HG02642 (cell line): Measurements from ENCODE around the gene SEMA3D.

ENCODE experiments used
- ATAC-seq: cut with Tn5 transposase; IDR thresholded peaks from one replicate; pipeline ENCODE4 v1.9.1; 2021; ENCODE audit warnings: mild to moderate bottlenecking; ENCODE audit not compliant: unreplicated experiment, poor library complexity

Gene SEMA3D

GRCh38 chr7:85133560-85133959 is 53.3 kb downstream of the SEMA3D start:
- ATAC-seq = no peak

DNA sequence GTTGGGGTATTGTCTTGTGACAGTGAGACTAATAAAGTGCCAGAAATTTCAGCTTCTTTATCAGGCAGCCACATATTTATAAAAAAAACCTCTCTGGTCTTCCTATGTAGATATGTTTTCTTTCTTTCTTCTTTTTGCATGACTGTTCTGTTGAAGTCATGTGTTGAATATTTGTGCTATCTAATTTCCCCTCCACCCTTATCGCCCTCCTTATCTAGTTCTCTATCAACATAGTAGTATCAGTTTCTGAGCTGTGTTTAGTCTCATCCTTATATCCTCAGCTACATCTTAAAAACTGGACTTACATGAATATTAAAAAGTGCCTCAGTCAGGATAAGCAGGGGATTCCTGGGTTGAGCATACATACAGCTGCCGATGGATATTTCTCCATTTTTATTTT is 53.9 kb downstream of the SEMA3D start:
- no peak for ATAC-seq

DNA sequence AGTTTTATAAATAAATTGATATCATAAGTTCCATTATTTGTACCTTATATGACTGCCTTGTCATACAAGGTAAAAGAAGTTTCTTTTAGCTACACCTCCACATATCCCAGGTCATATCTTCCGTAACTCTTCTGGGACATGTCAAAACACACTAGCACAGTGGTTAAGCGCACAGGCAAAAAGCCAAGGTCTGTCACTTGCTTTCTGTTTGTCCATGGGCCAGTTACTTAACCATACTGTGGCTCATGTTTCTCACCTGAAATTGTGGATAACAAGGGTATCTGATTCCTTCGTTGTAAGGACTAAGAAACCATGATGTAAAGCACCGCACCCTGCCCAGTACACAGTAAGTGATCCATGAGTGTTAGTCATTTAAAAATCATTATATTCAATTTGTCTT is 56.2 kb downstream of the SEMA3D start:
- no peak for ATAC-seq

GRCh38 chr7:85126383-85126782 is 60.5 kb downstream of the SEMA3D start:
- no peak for ATAC-seq

- no peak for ATAC-seq
Observed at GRCh38 chr7:85125651-85126131, 61.2 kb downstream of the SEMA3D start.

DNA sequence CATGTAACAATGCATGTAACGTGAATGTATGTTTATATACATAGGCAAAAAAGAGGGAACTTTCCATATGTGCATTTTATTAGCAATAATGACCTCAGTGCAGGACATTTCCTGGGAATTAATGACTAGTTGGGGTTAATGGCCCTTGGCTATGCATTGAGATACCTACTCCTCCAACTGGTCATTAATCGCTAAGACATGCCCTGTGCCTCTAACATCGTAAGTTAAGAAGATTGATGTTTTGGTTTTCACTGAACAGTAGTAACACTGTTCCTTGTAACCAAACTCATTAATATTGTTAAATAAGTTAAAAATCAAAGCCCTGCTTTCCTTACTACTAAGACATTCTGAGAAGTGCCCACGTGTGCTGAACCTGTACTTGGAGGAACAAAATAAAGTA is 61.7 kb downstream of the SEMA3D start:
- ATAC-seq = no peak

- ATAC-seq = no peak
Observed at GRCh38 chr7:85119934-85120333, 66.9 kb downstream of the SEMA3D start.

GRCh38 chr7:85115862-85116261 is 71.0 kb downstream of the SEMA3D start:
- no peak for ATAC-seq

DNA sequence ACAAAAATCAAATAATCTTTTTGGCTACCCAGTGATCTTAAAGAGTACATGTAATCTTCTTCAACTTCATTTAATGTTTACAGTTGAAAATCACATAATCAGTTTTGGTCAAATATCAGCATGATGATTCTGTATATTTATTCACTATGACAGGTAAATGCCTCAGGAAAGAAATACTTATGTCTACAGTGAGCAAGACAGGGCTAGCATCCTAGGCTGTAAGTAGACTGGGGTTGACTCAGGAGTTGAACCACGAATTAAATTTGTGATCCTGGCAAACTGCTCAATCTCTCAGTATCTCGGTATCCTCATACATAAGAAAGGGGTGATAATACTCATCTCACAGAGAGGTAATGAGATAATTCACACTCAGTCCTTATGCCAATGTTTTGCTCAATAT is 71.8 kb downstream of the SEMA3D start:
- ATAC-seq = no peak

DNA sequence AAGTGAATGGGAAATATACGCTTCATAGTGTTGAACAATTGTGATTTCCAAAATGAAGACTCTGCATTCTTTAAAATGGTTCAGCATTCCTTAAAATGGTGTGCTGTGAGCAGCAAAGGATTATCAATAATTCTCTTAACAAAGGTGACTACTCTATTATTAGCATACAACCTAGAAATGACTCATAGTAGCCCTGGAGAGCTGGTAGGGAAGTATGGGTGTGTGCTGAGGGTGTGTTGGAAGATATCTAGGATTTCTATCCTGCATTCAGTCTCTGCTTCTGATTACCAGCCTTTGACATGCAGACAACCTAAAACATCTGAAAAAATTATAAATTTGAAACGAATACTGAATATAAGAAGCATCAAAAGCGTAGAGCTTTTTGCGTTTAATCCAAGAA is 72.5 kb downstream of the SEMA3D start:
- no peak for ATAC-seq

DNA sequence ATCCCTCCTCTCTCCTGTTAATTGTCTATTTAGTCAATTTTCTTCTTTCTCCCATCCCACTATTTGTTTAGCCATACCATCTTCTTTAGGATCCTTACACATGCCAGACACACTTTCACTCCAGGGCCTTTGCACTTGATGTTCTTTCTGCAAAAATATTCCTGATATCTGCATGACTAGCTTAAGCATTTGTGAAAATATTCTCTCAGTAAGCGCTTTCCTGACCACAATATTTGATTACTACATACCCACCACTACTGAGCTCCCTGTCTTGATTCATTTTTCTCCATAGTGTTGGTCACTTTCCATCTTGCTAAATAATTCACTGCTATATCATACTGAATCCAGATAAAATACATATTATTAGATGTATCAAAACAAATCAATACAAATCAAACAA is 75.1 kb downstream of the SEMA3D start:
- no peak for ATAC-seq

- ATAC-seq = no peak
Observed at GRCh38 chr7:85106719-85107118, 80.1 kb downstream of the SEMA3D start.

DNA sequence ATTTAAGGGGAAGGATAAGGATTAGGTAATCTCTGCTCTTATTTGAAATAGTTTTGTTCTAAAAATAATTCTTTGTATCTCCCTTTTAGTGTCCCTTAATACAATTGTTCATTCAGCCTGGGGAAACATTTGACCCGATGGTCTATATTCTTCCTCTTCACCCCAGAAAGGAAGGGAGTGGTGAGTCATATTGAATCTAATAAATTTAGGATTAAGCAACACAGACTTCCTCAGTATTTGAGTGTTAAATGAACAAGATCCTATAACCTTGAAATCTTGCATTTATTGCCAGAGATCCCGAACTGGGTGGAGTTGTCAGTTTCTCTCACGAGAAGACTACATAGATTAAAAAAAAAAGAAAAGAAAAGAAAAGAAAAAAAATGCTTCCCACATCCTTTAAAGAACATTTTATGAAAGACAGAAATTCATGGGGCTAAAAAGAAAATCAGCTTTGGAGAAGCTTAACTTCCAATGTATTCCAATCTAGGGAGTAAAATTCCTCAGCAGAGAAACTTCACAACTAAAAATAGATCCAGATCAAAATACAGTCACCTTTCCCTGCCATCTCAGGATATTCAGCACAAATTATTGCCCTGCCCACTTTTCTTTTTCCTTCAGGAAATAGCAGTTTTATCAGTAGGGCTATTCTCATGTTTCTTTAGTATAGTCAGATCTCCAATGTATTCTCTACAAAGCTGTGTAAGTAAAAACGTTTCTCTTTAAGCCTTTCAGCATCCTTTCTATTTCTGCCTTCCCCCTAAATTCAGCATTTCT is 82.2 kb downstream of the SEMA3D start:
- ATAC-seq = no peak

GRCh38 chr7:85103962-85104361 is 82.9 kb downstream of the SEMA3D start:
- no peak for ATAC-seq

- ATAC-seq = no peak
Observed at GRCh38 chr7:85103357-85103756, 83.5 kb downstream of the SEMA3D start.

- ATAC-seq = no peak
Observed at GRCh38 chr7:85102813-85103350, 84.0 kb downstream of the SEMA3D start.

- no peak for ATAC-seq
Observed at GRCh38 chr7:85101347-85101746, 85.5 kb downstream of the SEMA3D start.

- no peak for ATAC-seq
Observed at GRCh38 chr7:85097844-85098243, 89.0 kb downstream of the SEMA3D start.

DNA sequence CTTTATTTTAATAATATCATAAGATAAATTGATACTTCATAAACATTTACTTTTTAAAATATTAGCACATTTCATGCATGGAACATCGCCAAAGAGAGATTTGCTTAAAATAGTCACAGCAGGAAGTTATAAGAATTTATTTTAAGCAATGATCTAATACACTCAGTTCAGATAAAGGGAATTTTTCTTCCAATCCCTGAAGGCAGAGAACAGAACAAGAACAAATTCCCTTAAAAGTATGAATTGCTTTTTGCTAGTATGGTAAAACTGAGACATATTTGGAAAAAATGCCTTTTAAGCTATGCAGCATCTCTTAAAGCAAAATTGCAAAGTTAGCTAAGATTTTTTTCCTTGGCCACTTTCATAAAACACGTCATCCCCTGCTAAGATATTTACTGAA is 91.0 kb downstream of the SEMA3D start:
- no peak for ATAC-seq

GRCh38 chr7:85095366-85095765 is 91.5 kb downstream of the SEMA3D start:
- no peak for ATAC-seq

- no peak for ATAC-seq
Observed at GRCh38 chr7:85094046-85094725, 92.7 kb downstream of the SEMA3D start.

DNA sequence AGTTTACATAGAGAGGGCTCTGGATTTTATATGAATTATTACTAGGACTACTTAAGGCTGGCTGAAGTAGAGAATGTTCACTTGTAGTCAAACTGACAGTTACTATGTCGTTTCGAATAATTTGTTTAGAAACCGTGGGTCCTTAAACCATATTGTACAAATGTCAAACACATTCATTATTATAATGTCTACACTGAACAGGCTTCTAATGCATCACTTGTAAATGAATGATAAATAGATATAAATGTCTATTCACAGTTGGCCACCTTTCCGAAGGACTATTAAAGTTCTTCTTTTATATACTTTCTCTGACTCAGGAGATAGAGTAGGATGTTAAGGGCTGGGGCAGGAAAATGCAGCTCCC is 95.3 kb downstream of the SEMA3D start:
- ATAC-seq = no peak
